K562 (cell line): ENCODE measurements around the gene CD1D. TPM values are rescaled to one million over a fixed set of nuclear protein-coding genes. Genes with fewer than 3 reads are reported as not detected.

Experiments
- ATAC-seq: fragments of 200-7000 bp; cut with Tn5 transposase; 3 replicates; pipeline ENCODE4 v1.9.1; 2020; ENCODE audit warnings: moderate library complexity
- BruUV-seq: library from RNA; stranded (reverse); fragments of 400-500 nt; replicated peaks from 2 replicates; lab custom pipeline; 2021; lab: Mats Ljungman, UMichigan
- CTCF ChIA-PET: fragments of 300-600 bp; formaldehyde crosslinking; extraction: SDS; loops from one replicate; lab custom pipeline; 2021; ENCODE audit warnings: low intra/inter-chr PET ratio; lab: Yijun Ruan, JAX
- POLR2A ChIA-PET: fragments of 300-600, 350-650 bp; sonication (Branson Sonifier 250); formaldehyde crosslinking; extraction: SDS; loops from one replicate; lab custom pipeline; 2021; ENCODE audit warnings: antibody characterized with exemption, inconsistent platforms; lab: Yijun Ruan, JAX
- DNase-seq, 4 experiments: peaks; one replicate each; pipeline versions ENCODE4 v3.0.0 to v3.0.0-alpha.2; 2011 to 2018; ENCODE audit warnings: low spot score in 3 of 4, mixed read lengths in 3 of 4; ENCODE audit errors: extremely low read depth in 1 of 4
- FAIRE-seq: peaks from 2 replicates; lab custom pipeline; 2011; peaks lifted over from hg19 to GRCh38; lab: Jason Lieb, UNC
- H2AFZ ChIP-seq: 2 replicates; pipeline ENCODE4 v1.6.0; 2011; ENCODE audit warnings: low read depth, low read length, control low read depth, inconsistent platforms
- H3K27ac ChIP-seq: fragments of 200-600 bp; 3 replicates; pipeline ENCODE4 v1.8.0; 2011; ENCODE audit warnings: low read depth, mild to moderate bottlenecking, control low read depth, inconsistent platforms, low read length, moderate library complexity, mixed read lengths; ENCODE audit errors: extremely low read depth
- H3K27me3 ChIP-seq, 2 experiments: fragments of 300-600 bp in 1 of 2; 2 replicates in 1 of 2; 3 replicates in 1 of 2; pipeline versions ENCODE4 v1.6.0 to v1.8.0; 2011; ENCODE audit warnings: inconsistent platforms in 2 of 2, low read length in 2 of 2, mild to moderate bottlenecking in 1 of 2, mixed read lengths in 1 of 2, moderate library complexity in 1 of 2; ENCODE audit not compliant: control insufficient read depth in 2 of 2, insufficient read depth in 2 of 2
- H3K36me3 ChIP-seq: fragments of 300-600 bp; 3 replicates; pipeline ENCODE4 v1.8.0; 2011; ENCODE audit warnings: mild to moderate bottlenecking, low read length, inconsistent platforms; ENCODE audit not compliant: control insufficient read depth, insufficient read depth
- H3K4me1 ChIP-seq, 2 experiments: fragments of 200-600 bp in 1 of 2; replicated peaks in 1 of 2; 2 replicates in 1 of 2; 3 replicates in 1 of 2; pipeline versions ENCODE4 v1.5.1 to v1.8.0; 2011; ENCODE audit warnings: inconsistent platforms in 2 of 2, low read length in 2 of 2, mild to moderate bottlenecking in 1 of 2, mixed read lengths in 1 of 2, moderate library complexity in 1 of 2; ENCODE audit not compliant: control insufficient read depth in 2 of 2, insufficient read depth in 2 of 2
- H3K4me2 ChIP-seq: 2 replicates; pipeline ENCODE4 v1.6.1; 2011; ENCODE audit warnings: low read length, control low read depth, inconsistent platforms, mixed read lengths; ENCODE audit not compliant: insufficient read depth
- H3K4me3 ChIP-seq: fragments of 200-600 bp; sonication (generic), shearing (Covaris generic); 2 replicates; pipeline ENCODE4 v1.5.1; 2016; ENCODE audit warnings: control low read depth, inconsistent platforms
- H3K79me2 ChIP-seq: fragments of 200-600 bp; 3 replicates; pipeline ENCODE4 v1.8.0; 2011; ENCODE audit warnings: low read length, inconsistent platforms; ENCODE audit not compliant: control insufficient read depth, insufficient read depth
- H3K9ac ChIP-seq, 2 experiments: 2 replicates each; pipeline versions ENCODE4 v1.6.0 to v1.6.1; 2011; ENCODE audit warnings: low read depth in 2 of 2, low read length in 2 of 2, control low read depth in 1 of 2, inconsistent platforms in 1 of 2, mild to moderate bottlenecking in 1 of 2, mixed read lengths in 1 of 2; ENCODE audit not compliant: insufficient read depth in 1 of 2
- H3K9me1 ChIP-seq: one replicate; pipeline ENCODE4 v1.6.0; 2011; ENCODE audit warnings: inconsistent platforms, mild to moderate bottlenecking, low read length, moderate library complexity; ENCODE audit not compliant: control insufficient read depth, insufficient read depth
- H3K9me3 ChIP-seq: replicated peaks from 2 replicates; pipeline ENCODE4 v1.5.1; 2011; ENCODE audit warnings: low read depth, low read length, inconsistent platforms; ENCODE audit not compliant: control insufficient read depth, insufficient read depth
- H4K20me1 ChIP-seq: replicated peaks from 2 replicates; pipeline ENCODE4 v1.6.1; 2011; ENCODE audit warnings: low read length, inconsistent platforms, mixed read lengths; ENCODE audit not compliant: control insufficient read depth, insufficient read depth
- HMGN3 ChIP-seq: IDR thresholded peaks from 2 replicates; pipeline ENCODE4 v1.6.1; 2011; ENCODE audit warnings: borderline replicate concordance, low read depth, mild to moderate bottlenecking, mixed read lengths, low read length; ENCODE audit not compliant: insufficient read length; ENCODE audit errors: extremely low read depth
- IRF9 ChIP-seq: fragments of 450-650 bp; IDR thresholded peaks from 2 replicates; pipeline ENCODE4 v1.6.1; 2016; ENCODE audit warnings: missing biosample characterization, missing genetic modification characterization
- YY1 ChIP-seq, 3 experiments: IDR thresholded peaks; 2 replicates each; pipeline ENCODE4 v1.6.1; 2011; ENCODE audit warnings: low read length in 2 of 3, mild to moderate bottlenecking in 2 of 3, moderate library complexity in 2 of 3, borderline replicate concordance in 1 of 3, control low read depth in 1 of 3, low read depth in 1 of 3; ENCODE audit not compliant: insufficient read depth in 3 of 3, insufficient replicate concordance in 2 of 3, control insufficient read depth in 1 of 3, insufficient read length in 1 of 3; ENCODE audit errors: extremely low read depth in 1 of 3
- WGBS: fragments of 100-300 bp; shearing (Covaris generic); methylation state at CpG from one replicate; pipeline ENCODE4 v1.1.6; 2016; ENCODE audit warnings: low coverage, mixed read lengths; ENCODE audit not compliant: insufficient coverage; ENCODE audit errors: missing lambda C conversion rate; 5-methylcytosine and 5-hydroxymethylcytosine counted together
- in situ Hi-C: fragments of 300-500 bp; cut with MboI; formaldehyde crosslinking; loops from 4 replicates; pipeline ENCODE4 v1.15.0; 2018; ENCODE audit warnings: inconsistent platforms, mixed read lengths
- intact Hi-C: fragments of 100-400 bp; cut with micrococcal nuclease; formaldehyde crosslinking; loops from 2 replicates; pipeline ENCODE4 v1.14.2; 2022
- polyA plus RNA-seq, 8 experiments: library from polyadenylated mRNA; depleted of rRNA in 4 of 8; stranded (reverse) in 5 of 8; unstranded in 3 of 8; fragments of >200 nt; fragmentation: Nextera tagmentation in 2 of 8; fragmentation: Illumina TruSeq in 1 of 8; extraction: Ambion mirVana in 2 of 8; extraction: Trizol in 1 of 8; gene quantifications; 2 replicates each; pipeline versions ENCODE4 v1.2.1 to v1.2.3, GENCODE V29; 2011 to 2014; ENCODE audit warnings: inconsistent platforms in 1 of 8, missing spikeins in 1 of 8
- total RNA-seq, 7 experiments: library from RNA; depleted of rRNA in 6 of 7; stranded (reverse); fragments of >200 nt in 6 of 7; fragmentation: Illumina TruSeq in 2 of 7; extraction: Trizol in 2 of 7; gene quantifications; 2 replicates each; pipeline versions ENCODE4 v1.2.1 to v1.2.3, GENCODE V29; 2011 to 2021; ENCODE audit warnings: low replicate concordance in 1 of 7

The CD1D gene
- total and polyA plus RNA-seq, 9 of the 15 experiments (the other 6 are each of a cell fraction or from before 2014, with no cell fraction given), result 0.03 TPM; not detected in 8

GRCh38 chr1:158150523-158150922, 30.2 kb upstream of the CD1D start:
- no peak overlapping the region for H3K4me3 ChIP-seq
- H3K79me2 ChIP-seq, result no peaks in the 10 kb centered on the region
- TF ChIP-seq YY1 (IDR thresholded peaks at IDR 0.05; ENCODE audit: borderline replicate concordance in 1 of 3, control insufficient read depth in 1 of 3, extremely low read depth in 1 of 3, insufficient read depth in 3 of 3, insufficient read length in 1 of 3, insufficient replicate concordance in 2 of 3, low read depth in 1 of 3, low read length in 2 of 3) (peak in 1 of 3 experiments; percentile 14), HMGN3 (no peak), IRF9 (0 out of 2 replicates have a peak, but pooled peaks have one; percentile 2)
- H3K4me2 ChIP-seq, result peak overlapping the region; percentile 87
- intact Hi-C loops, result no loop called here
- H3K9me3 ChIP-seq, result no peaks in the 10 kb centered on the region
- no peaks in the 10 kb centered on the region for H3K27me3 ChIP-seq
- ChIA-PET CTCF (no interaction called here), POLR2A (no interaction called here)
- H3K4me1 ChIP-seq, result peaks cover 11 to 15% of the 10 kb centered on the region in 2 experiments
- peaks cover 3% of the 10 kb centered on the region for H3K9me1 ChIP-seq
- in situ Hi-C loops, result no loop called here
- H4K20me1 ChIP-seq, result no peaks in the 10 kb centered on the region
- BruUV-seq, result no TSS peak
- DNase-seq (no peak), ATAC-seq (no peak), FAIRE-seq (no peak)
- H3K9ac ChIP-seq, result no peak overlapping the region
- no peak overlapping the region for H3K27ac ChIP-seq
- no CpG with 5 or more reads among the region's 1 CpG for WGBS
- peak overlapping the region; percentile 97 for H2AFZ ChIP-seq
- no peaks in the 10 kb centered on the region for H3K36me3 ChIP-seq
